BLaER1 treated with 17β-estradiol and CSF1 and Interleukin-3, amounts not matched to agents 10 nM and 100 nM (cell line): ENCODE results near the gene NDUFS8.
A peak's percentile ranks its signal among the peaks of the same experiment; 100 is the strongest.
"Not testable (repeated sequence)": the region's sequence is repeated elsewhere in the genome, so short reads cannot be mapped to it uniquely, and the experiment has no call there.

Source experiments
- H3K27ac ChIP-seq, 11 experiments: shearing (Covaris generic); formaldehyde crosslinking; 2 replicates each; pipeline ENCODE4 v1.8.1; 2022
- H3K27me3 ChIP-seq, 11 experiments: shearing (Covaris generic); formaldehyde crosslinking; 2 replicates each; pipeline ENCODE4 v1.8.1; 2022
- H3K36me3 ChIP-seq, 11 experiments: shearing (Covaris generic); formaldehyde crosslinking; 2 replicates each; pipeline ENCODE4 v1.8.1; 2022
- H3K4me1 ChIP-seq, 10 experiments: shearing (Covaris generic); formaldehyde crosslinking; 2 replicates each; pipeline ENCODE4 v1.8.1; 2022
- H3K4me2 ChIP-seq, 11 experiments: shearing (Covaris generic); formaldehyde crosslinking; 2 replicates each; pipeline ENCODE4 v1.8.1; 2022
- H3K4me3 ChIP-seq, 10 experiments: shearing (Covaris generic); formaldehyde crosslinking; 2 replicates each; pipeline ENCODE4 v1.8.1; 2022
- H3K9ac ChIP-seq, 11 experiments: shearing (Covaris generic); formaldehyde crosslinking; 2 replicates each; pipeline ENCODE4 v1.8.1; 2022
- H3K9me3 ChIP-seq, 11 experiments: shearing (Covaris generic); formaldehyde crosslinking; replicated peaks in 1 of 11; 2 replicates each; pipeline ENCODE4 v1.8.1; 2022
- H4K20me1 ChIP-seq, 11 experiments: shearing (Covaris generic); formaldehyde crosslinking; 2 replicates each; pipeline ENCODE4 v1.8.1; 2022
- Cebpa-rat ChIP-seq, 11 experiments: shearing (Covaris generic); IDR thresholded peaks; 2 replicates each; pipeline ENCODE4 v1.8.1; 2022

The NDUFS8 gene

DNA sequence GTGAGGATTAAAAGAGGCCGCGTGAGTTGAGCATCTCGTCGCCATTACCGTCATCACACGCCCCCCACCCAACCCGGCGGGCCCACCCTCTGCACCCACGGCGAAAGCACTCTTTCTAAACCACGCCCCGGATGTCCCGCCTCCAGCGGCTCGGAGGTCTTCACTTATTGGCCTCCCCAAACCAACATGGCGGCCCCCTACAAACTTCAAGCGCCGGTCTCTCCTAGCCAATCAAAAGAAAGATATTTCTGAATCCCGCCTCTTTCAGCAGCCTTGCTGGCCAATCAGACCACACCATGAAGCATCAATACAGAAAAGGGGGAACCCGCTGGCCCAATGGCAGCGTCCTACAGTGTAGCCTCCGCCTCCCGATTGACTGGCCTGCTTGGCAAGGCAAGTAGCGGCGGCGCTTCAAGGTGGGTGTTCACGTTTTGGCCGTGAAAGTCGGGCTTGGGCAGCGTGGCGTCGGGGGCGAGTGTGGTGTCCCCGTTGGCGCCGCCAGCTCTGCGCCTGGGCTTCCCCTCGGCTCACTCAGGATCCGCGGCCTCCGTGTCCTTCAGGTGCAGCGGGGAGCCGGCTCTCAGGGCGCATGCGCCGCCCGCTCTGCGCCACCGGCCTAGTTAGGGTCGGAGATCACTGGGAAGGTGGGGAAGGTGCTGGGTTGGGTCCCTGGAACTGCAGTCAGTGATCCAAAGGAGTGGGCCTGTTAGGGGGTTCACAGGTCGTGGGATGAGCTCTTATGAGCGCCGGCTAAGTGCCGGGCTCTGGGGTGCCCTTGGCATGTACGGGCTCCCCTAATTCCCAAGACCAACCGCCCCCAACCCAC lies at the start of gene NDUFS8:
Gene NDUFS8, plus strand, starts transcription at position 364 of the 826 bp plus-strand sequence. CDS start 1,471 bp downstream, outside the sequence.
- Histone ChIP-seq H3K4me3 (peak within 1 kb of the TSS; percentile 64 to 86 (median 81)), H3K9ac (peak within 1 kb of the TSS; percentile 82 to 93 (median 89)), H4K20me1 (no peaks in the 10 kb centered on the region; a peak in 1 of 22 replicates), H3K4me2 (peak within 1 kb of the TSS; percentile 91 to 99 (median 95)), H3K27ac (peak within 1 kb of the TSS; percentile 55 to 87 (median 82)), H3K36me3 (peaks cover 22 to 63% (median 49%) of the 10 kb centered on the region in 11 experiments), H3K9me3 (no peaks in the 10 kb centered on the region), H3K27me3 (no peaks in the 10 kb centered on the region), H3K4me1 (peaks cover 40 to 69% (median 51%) of the 10 kb centered on the region in 10 experiments)
- no peak for TF ChIP-seq Cebpa-rat (IDR thresholded peaks at IDR 0.05)

- not testable (repeated sequence) for H3K27ac ChIP-seq, H3K4me1 ChIP-seq, H3K4me3 ChIP-seq, H4K20me1 ChIP-seq, H3K9me3 ChIP-seq, H3K36me3 ChIP-seq, H3K4me2 ChIP-seq, H3K9ac ChIP-seq, H3K27me3 ChIP-seq
These were observed 49.3 kb upstream of the NDUFS8 start for GRCh38 chr11:67981226-67981625.

DNA sequence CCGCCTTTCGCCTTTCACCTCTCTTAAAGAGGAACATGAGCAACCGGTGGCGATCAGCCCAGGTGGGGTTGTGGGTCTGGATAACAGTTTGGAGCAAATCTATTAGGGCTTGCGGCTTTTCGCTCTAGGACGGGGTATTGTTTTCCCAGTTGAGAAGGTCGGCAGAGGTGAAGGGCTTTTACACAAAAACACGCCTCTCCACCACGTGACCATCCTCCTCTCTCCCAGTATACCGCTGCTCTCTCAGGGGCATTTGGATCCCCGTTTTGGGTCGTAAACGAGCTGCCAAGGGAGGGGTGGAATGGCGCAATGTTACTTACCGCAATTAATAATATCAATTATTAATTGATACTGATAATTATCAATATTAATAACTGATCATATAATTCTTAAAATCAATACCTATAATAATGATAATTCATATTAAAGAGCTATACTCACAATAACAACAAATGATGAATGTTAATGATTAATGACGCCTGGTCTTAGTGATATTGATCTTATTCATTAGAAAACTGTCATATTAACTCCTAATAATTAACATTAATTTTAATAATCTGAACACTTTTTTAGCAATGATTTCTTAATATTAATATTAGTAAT lies 48.1 kb upstream of the NDUFS8 start:
- not testable (repeated sequence) for H3K4me1 ChIP-seq, H4K20me1 ChIP-seq, H3K27ac ChIP-seq, H3K27me3 ChIP-seq, H3K9me3 ChIP-seq, H3K4me3 ChIP-seq, H3K4me2 ChIP-seq, H3K36me3 ChIP-seq, H3K9ac ChIP-seq

DNA sequence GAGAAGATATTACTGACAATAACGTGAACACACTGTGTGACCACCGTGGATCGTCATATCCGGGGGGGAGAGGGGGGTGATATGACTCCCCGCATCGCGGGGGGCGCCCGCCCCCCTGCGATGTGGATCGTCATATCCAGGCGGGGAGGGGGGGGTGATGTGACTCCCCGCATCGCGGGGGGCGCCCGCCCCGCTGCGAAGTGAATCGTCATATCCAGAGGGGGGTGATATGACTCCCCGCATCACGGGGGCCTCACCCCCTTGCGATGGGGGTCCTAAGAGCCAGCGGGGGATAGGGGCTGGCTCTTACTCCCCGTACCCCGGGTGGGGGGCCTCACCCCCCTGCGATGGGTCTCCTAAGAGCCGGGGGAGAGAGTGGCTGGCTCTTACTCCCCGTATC lies 46.5 kb upstream of the NDUFS8 start:
- Histone ChIP-seq H3K9me3 (no peaks in the 10 kb centered on the region), H3K9ac (no peak overlapping the region), H3K4me3 (no peak overlapping the region)

DNA sequence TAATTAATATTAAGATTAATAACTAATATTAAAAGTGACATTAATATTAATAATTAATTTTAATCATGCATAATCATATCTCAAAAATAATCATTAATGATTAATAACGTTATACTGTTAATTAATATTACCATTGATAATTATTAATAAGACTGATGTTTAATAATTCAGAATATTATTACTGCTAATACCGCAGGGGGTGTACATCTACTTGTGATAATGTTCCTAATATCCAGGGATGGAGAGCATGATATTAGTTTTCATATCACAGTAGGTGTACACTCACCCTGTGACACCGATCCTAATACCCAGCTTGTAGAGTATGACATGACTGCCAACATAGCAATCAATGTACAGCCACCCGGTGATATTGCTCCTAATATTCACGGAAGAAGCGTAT lies 45.2 kb upstream of the NDUFS8 start:
- H3K9me3 ChIP-seq, H3K9ac ChIP-seq, H3K27ac ChIP-seq, H3K36me3 ChIP-seq, H3K4me3 ChIP-seq, H3K4me2 ChIP-seq, H3K27me3 ChIP-seq, H4K20me1 ChIP-seq, H3K4me1 ChIP-seq: not testable (repeated sequence)

More for the DNA sequence above, 46.5 kb upstream of the NDUFS8 start:
- no peaks in the 10 kb centered on the region; a peak in 1 of 22 replicates for H4K20me1 ChIP-seq
- H3K4me1 ChIP-seq = no peaks in the 10 kb centered on the region
- no peak overlapping the region for H3K4me2 ChIP-seq
- H3K36me3 ChIP-seq = no peaks in the 10 kb centered on the region
- no peak for TF ChIP-seq Cebpa-rat (IDR thresholded peaks at IDR 0.05)
- H3K27ac ChIP-seq = no peak overlapping the region
- H3K27me3 ChIP-seq = no peaks in the 10 kb centered on the region

DNA sequence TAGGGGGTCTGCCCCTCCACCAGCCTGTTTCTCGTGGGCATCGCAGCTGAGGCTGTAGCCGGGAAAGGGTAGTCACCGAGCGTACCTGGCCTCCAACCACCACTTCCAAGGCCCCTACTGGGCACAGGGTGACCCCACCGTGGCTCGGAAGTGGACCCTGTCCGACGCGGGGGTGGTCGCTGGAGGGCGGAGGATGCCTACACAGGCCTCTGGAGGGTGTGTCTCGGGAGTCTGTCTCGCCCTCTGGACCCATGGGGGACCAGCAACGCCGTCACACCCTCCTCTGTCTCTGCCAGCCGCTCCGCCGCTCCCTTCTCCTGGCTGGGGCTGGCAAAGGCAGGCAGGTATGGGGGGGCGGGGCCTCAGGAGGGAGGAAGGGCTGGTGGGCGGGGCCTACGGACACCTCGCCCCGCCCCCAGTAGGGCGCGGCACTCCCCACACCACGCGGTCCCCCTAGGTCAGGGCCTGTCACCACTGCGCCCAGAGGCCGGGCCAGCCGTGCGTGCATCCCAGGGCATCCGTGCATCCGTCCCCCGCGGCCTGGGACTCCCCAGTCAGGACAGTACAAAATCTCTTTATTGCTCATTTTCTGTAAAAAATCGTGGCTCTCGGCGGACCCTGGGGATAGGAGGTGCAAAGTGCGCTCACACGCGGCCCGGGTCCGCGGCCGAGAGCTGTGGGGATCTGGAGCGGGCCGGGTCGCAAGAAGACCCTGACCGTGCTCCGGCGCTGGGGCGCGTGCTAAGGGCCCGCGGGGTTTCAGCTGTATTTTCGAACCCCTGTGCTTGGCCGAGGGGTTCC lies 39.7 kb upstream of the NDUFS8 start:
- Histone ChIP-seq H4K20me1 (peaks cover 4 to 39% (median 25%) of the 10 kb centered on the region in 11 experiments; a peak in 20 of 22 replicates), H3K4me1 (peaks cover 0 to 16% (median 10%) of the 10 kb centered on the region in 10 experiments; a peak in 14 of 20 replicates), H3K36me3 (peaks cover 4 to 39% (median 22%) of the 10 kb centered on the region in 11 experiments; a peak in 21 of 22 replicates)
- not testable (repeated sequence) for H3K9me3 ChIP-seq, H3K4me3 ChIP-seq, H3K4me2 ChIP-seq, H3K27me3 ChIP-seq, H3K9ac ChIP-seq, H3K27ac ChIP-seq

DNA sequence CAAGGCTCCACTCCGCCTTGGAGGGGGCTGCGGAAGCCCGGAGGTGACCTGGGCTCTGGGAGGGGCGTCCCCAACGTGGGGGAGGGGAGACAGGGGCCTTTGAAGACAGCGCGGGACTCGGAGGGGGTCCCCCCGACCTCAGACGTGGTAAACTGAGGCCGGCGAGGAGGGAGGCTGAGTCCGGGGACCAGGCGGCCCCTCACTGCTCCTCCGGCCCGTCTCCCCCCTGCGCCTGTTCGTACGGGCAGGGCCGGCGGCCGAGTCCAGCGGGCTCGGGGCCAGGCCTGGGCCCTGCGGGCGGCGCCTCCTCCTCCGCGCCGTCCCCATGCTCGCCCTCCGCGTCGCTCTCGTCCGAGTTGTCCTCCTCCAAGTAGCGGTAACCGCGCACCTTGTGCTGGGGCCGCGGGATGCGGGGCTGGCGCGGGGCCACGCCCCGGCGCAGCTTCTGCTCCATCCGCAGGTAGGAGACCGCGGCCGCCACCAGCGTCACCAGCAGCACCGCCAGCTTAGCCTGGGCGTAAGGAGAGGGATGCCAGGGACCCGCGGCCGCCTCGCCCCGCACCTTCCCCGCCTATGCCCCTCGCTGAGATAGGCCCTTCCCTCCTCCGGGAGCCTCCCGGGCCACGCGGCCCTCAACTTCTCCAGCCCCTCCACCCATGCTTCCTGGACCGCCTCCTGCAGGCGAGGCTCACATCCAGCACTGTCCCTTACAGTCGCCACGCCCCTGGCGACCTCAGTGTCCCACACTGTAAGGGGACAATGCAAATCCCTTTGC lies 38.9 kb upstream of the NDUFS8 start:
- H3K9ac ChIP-seq = not testable (repeated sequence)

DNA sequence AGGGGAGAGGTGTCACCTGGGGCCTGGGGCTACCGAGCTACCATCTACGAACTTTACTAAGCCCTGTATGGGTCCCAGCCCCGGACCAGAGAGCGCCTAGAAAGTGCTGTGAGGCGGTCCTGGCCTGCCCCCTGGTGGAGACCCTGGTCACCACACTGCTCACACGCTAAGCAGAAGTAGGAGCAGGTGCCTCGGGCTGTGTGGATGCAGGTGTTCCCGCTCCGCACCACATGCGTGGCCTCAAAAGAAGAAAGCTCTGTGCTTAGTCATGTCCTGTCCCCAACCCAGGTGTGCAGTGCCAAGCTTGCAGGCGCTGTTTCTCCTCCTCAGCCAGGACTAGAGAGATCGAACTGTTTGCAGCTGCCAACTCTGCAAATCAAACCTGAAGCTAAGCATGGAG lies 36.7 kb upstream of the NDUFS8 start:
- H3K4me2 ChIP-seq = peak overlapping the region in 5 of 11 experiments; percentile 15 to 47 (median 28); a peak in 5 of 22 replicates
- peaks cover 8 to 70% (median 56%) of the 10 kb centered on the region in 11 experiments for H4K20me1 ChIP-seq
- not testable (repeated sequence) for H3K9ac ChIP-seq, H3K27ac ChIP-seq, H3K27me3 ChIP-seq, H3K9me3 ChIP-seq, H3K4me3 ChIP-seq
- H3K36me3 ChIP-seq = peaks cover 33 to 69% (median 52%) of the 10 kb centered on the region in 11 experiments
- peaks cover 17 to 41% (median 30%) of the 10 kb centered on the region in 10 experiments; a peak in 19 of 20 replicates for H3K4me1 ChIP-seq

More for the DNA sequence above, 38.9 kb upstream of the NDUFS8 start:
- Histone ChIP-seq H4K20me1 (peaks cover 6 to 47% (median 33%) of the 10 kb centered on the region in 11 experiments), H3K4me1 (peaks cover 3 to 22% (median 12%) of the 10 kb centered on the region in 10 experiments; a peak in 18 of 20 replicates), H3K36me3 (peaks cover 12 to 47% (median 30%) of the 10 kb centered on the region in 11 experiments)
- not testable (repeated sequence) for H3K27ac ChIP-seq, H3K4me3 ChIP-seq, H3K9me3 ChIP-seq, H3K27me3 ChIP-seq, H3K4me2 ChIP-seq

GRCh38 chr11:67994387-67994786 lies 36.1 kb upstream of the NDUFS8 start:
- not testable (repeated sequence) for H3K9ac ChIP-seq, H3K27me3 ChIP-seq, H3K9me3 ChIP-seq, H3K4me3 ChIP-seq, H3K27ac ChIP-seq
- peaks cover 8 to 76% (median 61%) of the 10 kb centered on the region in 11 experiments for H4K20me1 ChIP-seq
- H3K4me1 ChIP-seq = peaks cover 21 to 47% (median 35%) of the 10 kb centered on the region in 10 experiments; a peak in 19 of 20 replicates
- H3K4me2 ChIP-seq = peak overlapping the region in 6 of 11 experiments; percentile 7 to 47 (median 22); a peak in 7 of 22 replicates
- H3K36me3 ChIP-seq = peaks cover 38 to 75% (median 57%) of the 10 kb centered on the region in 11 experiments

DNA sequence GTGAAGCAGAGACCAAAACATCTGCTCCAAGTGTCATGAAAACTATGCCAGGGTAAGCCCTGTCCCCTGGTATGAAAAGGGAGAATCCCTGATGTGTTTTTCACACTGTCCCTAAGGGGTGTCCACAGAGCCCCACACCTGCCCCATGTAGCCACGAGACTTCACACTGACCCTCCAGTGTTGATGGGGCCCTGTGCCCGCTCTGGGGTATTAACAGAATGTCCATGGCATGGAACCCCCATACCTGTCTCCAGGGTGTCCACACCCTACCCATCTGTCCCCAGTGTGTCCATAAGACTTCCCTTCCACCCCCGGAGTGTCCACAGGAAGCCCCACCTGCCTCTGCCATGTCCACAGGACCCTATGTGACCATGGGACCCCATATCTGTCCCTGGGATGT lies 35.4 kb upstream of the NDUFS8 start:
- Histone ChIP-seq H3K4me2 (peak overlapping the region in 1 of 11 experiments; percentile 28; a peak in 2 of 22 replicates), H3K4me1 (peaks cover 29 to 54% (median 43%) of the 10 kb centered on the region in 10 experiments; a peak in 19 of 20 replicates), H4K20me1 (peaks cover 8 to 83% (median 63%) of the 10 kb centered on the region in 11 experiments), H3K36me3 (peaks cover 42 to 82% (median 64%) of the 10 kb centered on the region in 11 experiments)
- not testable (repeated sequence) for H3K27ac ChIP-seq, H3K9ac ChIP-seq, H3K9me3 ChIP-seq, H3K27me3 ChIP-seq, H3K4me3 ChIP-seq

DNA sequence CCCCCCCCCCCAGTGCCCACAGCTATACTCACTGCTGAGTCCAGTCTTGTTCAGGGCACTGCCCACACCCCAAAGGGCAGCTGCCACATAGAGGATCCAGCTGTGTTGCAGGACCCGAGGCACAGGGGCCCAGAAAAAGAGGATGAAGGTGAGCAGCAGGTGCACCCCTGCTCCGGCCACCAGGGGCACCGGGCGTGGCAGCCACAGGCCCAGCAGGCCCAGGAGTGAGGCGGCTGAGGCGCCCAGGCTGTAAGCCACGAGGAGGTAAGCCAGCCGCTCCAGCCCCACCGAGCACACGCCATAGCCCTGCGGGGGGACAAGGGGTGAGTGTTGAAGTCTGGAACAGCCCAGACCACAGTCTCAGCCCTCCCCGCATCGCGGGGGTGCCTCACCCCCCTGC lies 34.9 kb upstream of the NDUFS8 start:
- H3K4me3 ChIP-seq, H3K4me2 ChIP-seq, H3K27me3 ChIP-seq, H3K9me3 ChIP-seq, H3K27ac ChIP-seq, H3K9ac ChIP-seq: not testable (repeated sequence)
- Histone ChIP-seq H4K20me1 (peaks cover 8 to 87% (median 63%) of the 10 kb centered on the region in 11 experiments), H3K4me1 (peaks cover 33 to 59% (median 47%) of the 10 kb centered on the region in 10 experiments), H3K36me3 (peaks cover 43 to 87% (median 67%) of the 10 kb centered on the region in 11 experiments)
